ENCODE data around the gene PGLYRP2. TPM values are rescaled to one million over a fixed set of nuclear protein-coding genes. Genes with fewer than 3 reads are reported as not detected.

The PGLYRP2 gene
- total RNA-seq, 1 donor from 2014 or later: not detected

DNA sequence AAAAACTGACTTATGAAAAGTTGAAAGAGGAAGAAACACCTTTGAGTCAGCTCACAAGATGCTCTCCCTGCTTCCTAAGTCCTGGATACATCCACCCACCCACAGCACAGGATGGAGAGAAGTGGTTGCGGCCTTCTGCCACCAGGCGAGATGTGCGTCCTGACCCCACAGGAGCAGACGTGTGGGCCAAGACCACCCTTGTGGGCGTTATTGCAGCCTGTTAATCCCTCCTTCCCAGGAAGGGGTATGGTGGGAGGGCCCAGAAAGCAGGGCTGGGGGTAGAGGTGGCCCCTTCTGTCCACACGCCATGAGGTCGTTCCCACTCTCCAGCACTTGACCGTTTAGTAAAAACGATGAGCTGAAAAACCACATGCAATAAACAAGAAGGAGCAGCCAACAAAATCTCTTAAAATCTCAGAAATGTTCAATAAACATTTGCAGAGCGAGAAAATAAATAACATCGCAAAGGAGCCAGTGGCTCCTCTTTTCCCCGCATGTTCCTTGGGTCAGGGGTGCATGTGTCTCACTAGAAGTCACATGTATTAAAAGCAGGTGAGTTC, 58.1 kb downstream of the PGLYRP2 start:
- peaks cover 16% of the 10 kb centered on the region for H3K4me1 Mint-ChIP-seq (ENCODE audit: low read depth)
- no peaks in the 10 kb centered on the region for H3K27me3 Mint-ChIP-seq
- no peak overlapping the region for H3K4me3 Mint-ChIP-seq (ENCODE audit: low read depth)
- DNase-seq (ENCODE audit: low spot score, unreplicated experiment): no peak
- H3K36me3 Mint-ChIP-seq (ENCODE audit: insufficient read depth): peaks cover 26% of the 10 kb centered on the region
- no peak overlapping the region for H3K27ac Mint-ChIP-seq
- no peak for TF ChIP-seq CTCF (IDR thresholded peaks at IDR 0.05; ENCODE audit: unreplicated experiment)
- H3K9me3 Mint-ChIP-seq (ENCODE audit: low read depth): no peaks in the 10 kb centered on the region

DNA sequence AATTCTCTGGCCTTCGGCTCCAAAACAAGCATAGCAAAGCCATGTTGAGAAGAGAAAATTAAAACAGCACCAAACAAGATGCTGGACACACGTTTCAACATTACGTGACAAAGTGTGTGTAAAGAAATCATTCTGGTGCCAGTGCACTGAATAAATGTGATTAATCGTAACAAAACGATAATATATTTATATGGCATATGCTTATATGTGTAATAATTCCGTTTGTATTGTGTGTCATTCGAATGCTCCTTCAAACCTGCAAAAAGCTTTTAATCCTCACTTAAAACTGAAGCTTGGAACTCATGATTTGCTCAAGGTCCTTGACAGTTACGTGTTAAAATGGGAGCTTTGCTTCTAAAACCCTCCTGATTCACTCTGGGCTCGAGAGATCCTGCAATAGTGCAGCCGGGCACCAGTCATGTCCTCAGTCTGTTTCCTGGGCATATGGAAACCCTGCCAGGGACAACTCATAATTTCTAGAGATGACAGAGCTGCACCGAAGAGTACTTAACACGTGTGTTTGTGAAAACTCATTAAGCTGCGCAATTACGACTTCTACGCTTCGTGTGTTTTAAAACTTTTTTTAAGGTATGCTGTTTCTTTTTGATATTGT, 59.8 kb downstream of the PGLYRP2 start:
- no peaks in the 10 kb centered on the region for H3K27me3 Mint-ChIP-seq
- peaks cover 23% of the 10 kb centered on the region for H3K36me3 Mint-ChIP-seq (ENCODE audit: insufficient read depth)
- peak overlapping the region; percentile 79 for H3K27ac Mint-ChIP-seq
- H3K9me3 Mint-ChIP-seq (ENCODE audit: low read depth): no peaks in the 10 kb centered on the region
- no peak for TF ChIP-seq CTCF (IDR thresholded peaks at IDR 0.05; ENCODE audit: unreplicated experiment)
- peaks cover 22% of the 10 kb centered on the region for H3K4me1 Mint-ChIP-seq (ENCODE audit: low read depth)
- peak overlapping the region; percentile 100 for H3K4me3 Mint-ChIP-seq (ENCODE audit: low read depth)
- DNase-seq (ENCODE audit: low spot score, unreplicated experiment): no peak

Small RNA genes within 50 kb of the gene (microRNA-seq; reads per million reads assigned to microRNA genes)
- not detected for gene MIR1470 (ENCODE audit: borderline number of aligned reads, unreplicated experiment)

Other genes with a start within 250 kb of the PGLYRP2 start
- gene EPHX3, start 247.1 kb downstream of the PGLYRP2 start, total RNA-seq: 7.1 and 7.8 TPM in 2 replicates
- 144 and 148 TPM in 2 replicates for gene BRD4, start 147.0 kb downstream of the PGLYRP2 start, total RNA-seq
- 44.0 and 51.9 TPM in 2 replicates for gene AKAP8, start 99.7 kb downstream of the PGLYRP2 start, total RNA-seq
- gene AKAP8L, start 60.5 kb downstream of the PGLYRP2 start, total RNA-seq: 208 and 228 TPM in 2 replicates
- gene WIZ, start 29.5 kb downstream of the PGLYRP2 start, total RNA-seq: 60.6 and 61.6 TPM in 2 replicates
- gene RASAL3, start 15.0 kb downstream of the PGLYRP2 start, total RNA-seq: not detected in 2 replicates
- gene CYP4F22, start 29.0 kb upstream of the PGLYRP2 start, total RNA-seq: not detected in 2 replicates
- not detected in 2 replicates for gene CYP4F8, start 135.7 kb upstream of the PGLYRP2 start, total RNA-seq
- gene CYP4F3, start 161.4 kb upstream of the PGLYRP2 start, total RNA-seq: not detected in 2 replicates
- not detected in 2 replicates for gene CYP4F12, start 193.6 kb upstream of the PGLYRP2 start, total RNA-seq
- gene OR10H2, start 248.5 kb upstream of the PGLYRP2 start, total RNA-seq: not detected in 2 replicates

Measured in progenitor cell of endocrine pancreas (in vitro differentiated cells).